Measurements from ENCODE around the gene RXFP3. TPM values are rescaled to one million over a fixed set of nuclear protein-coding genes. Genes with fewer than 3 reads are reported as not detected.

The RXFP3 gene, protein sequence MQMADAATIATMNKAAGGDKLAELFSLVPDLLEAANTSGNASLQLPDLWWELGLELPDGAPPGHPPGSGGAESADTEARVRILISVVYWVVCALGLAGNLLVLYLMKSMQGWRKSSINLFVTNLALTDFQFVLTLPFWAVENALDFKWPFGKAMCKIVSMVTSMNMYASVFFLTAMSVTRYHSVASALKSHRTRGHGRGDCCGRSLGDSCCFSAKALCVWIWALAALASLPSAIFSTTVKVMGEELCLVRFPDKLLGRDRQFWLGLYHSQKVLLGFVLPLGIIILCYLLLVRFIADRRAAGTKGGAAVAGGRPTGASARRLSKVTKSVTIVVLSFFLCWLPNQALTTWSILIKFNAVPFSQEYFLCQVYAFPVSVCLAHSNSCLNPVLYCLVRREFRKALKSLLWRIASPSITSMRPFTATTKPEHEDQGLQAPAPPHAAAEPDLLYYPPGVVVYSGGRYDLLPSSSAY
- not detected for total RNA-seq

DNA sequence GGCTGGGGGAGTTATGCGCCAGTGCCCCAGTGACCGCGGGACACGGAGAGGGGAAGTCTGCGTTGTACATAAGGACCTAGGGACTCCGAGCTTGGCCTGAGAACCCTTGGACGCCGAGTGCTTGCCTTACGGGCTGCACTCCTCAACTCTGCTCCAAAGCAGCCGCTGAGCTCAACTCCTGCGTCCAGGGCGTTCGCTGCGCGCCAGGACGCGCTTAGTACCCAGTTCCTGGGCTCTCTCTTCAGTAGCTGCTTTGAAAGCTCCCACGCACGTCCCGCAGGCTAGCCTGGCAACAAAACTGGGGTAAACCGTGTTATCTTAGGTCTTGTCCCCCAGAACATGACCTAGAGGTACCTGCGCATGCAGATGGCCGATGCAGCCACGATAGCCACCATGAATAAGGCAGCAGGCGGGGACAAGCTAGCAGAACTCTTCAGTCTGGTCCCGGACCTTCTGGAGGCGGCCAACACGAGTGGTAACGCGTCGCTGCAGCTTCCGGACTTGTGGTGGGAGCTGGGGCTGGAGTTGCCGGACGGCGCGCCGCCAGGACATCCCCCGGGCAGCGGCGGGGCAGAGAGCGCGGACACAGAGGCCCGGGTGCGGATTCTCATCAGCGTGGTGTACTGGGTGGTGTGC is at the start of gene RXFP3:
TSS of gene RXFP3 (plus strand) at position 6 of the 636 bp plus-strand sequence. CDS start at position 361, 355 bp downstream.
- peaks cover 50% of the 10 kb centered on the region for H3K27me3 Mint-ChIP-seq (ENCODE audit: low read depth)
- no peak for DNase-seq

DNA sequence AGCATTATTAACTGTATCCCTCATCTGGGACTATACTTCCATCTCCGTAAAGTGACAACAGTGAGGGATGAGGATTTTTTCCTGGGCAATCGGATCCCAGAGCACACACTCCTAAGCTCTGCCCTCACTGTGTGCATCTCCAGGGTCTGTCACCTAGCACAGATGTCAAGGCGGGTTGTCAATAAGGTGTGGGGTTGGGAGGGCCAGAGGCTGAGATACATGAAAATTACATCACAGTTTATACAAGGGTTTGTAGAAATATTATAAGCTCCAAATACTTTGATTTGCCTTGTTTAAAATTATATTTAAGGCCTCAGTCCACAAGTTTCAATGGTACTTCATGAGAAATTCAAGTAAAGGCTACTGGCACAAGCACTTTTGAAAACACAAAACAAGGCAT is 48.9 kb upstream of the RXFP3 start:
- DNase-seq, result no peak
- intact Hi-C loops (cut with micrococcal nuclease), result no loop called here
- CTCF ChIA-PET, result no interaction called here
- peaks cover 21% of the 10 kb centered on the region for H3K27me3 Mint-ChIP-seq (ENCODE audit: low read depth)
- H3K4me3 Mint-ChIP-seq, result no peak overlapping the region
- no peaks in the 10 kb centered on the region for H3K36me3 Mint-ChIP-seq (ENCODE audit: low read depth)
- peaks cover 3% of the 10 kb centered on the region for H3K4me1 Mint-ChIP-seq (ENCODE audit: low read depth)
- H3K9me3 Mint-ChIP-seq, result no peaks in the 10 kb centered on the region
- H3K27ac Mint-ChIP-seq, result no peak overlapping the region

More for the DNA sequence above, at the start of gene RXFP3:
- H3K9me3 Mint-ChIP-seq, result no peaks in the 10 kb centered on the region
- H3K4me1 Mint-ChIP-seq (ENCODE audit: low read depth), result peaks cover 8% of the 10 kb centered on the region
- no peak within 1 kb of the TSS for H3K27ac Mint-ChIP-seq
- no peaks in the 10 kb centered on the region for H3K36me3 Mint-ChIP-seq (ENCODE audit: low read depth)
- intact Hi-C loops (cut with micrococcal nuclease), result loop anchor here (5.0 kb wide), 2 partner anchors 36 to 1224 kb away; partner anchors contain the start of gene NPR3
- no peak within 1 kb of the TSS for H3K4me3 Mint-ChIP-seq
- CTCF ChIA-PET, result interaction anchor here (0.7 to 3.3 kb wide), 6 partner anchors 30 to 1806 kb away, joined by 4 to 21 read pairs (median 12); no protein-coding TSS in a partner anchor

DNA sequence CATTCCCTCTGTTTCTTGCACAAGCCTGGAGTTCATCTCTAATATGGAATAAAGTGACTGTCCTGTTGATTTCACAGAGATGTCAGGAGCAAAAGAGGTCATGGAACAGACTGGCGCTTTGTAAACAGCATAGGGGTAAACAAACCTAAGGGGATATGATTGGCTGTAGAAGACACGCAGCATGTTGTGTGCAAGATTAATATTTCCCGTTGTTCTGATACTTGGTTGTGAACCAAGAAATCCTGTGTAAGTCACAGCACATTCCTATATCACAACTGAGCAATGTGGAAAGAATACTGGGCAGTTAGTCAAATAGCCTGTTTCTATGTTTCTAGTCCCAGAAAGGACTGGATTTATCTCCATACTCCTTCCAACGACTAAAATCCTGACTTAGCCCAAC is 47.6 kb upstream of the RXFP3 start:
- CTCF ChIA-PET, result no interaction called here
- intact Hi-C loops (cut with micrococcal nuclease), result no loop called here
- H3K27me3 Mint-ChIP-seq (ENCODE audit: low read depth), result peaks cover 29% of the 10 kb centered on the region
- no peaks in the 10 kb centered on the region for H3K36me3 Mint-ChIP-seq (ENCODE audit: low read depth)
- H3K4me3 Mint-ChIP-seq, result no peak overlapping the region
- H3K4me1 Mint-ChIP-seq (ENCODE audit: low read depth), result peaks cover 3% of the 10 kb centered on the region
- H3K9me3 Mint-ChIP-seq, result no peaks in the 10 kb centered on the region
- H3K27ac Mint-ChIP-seq, result no peak overlapping the region
- no peak for DNase-seq

DNA sequence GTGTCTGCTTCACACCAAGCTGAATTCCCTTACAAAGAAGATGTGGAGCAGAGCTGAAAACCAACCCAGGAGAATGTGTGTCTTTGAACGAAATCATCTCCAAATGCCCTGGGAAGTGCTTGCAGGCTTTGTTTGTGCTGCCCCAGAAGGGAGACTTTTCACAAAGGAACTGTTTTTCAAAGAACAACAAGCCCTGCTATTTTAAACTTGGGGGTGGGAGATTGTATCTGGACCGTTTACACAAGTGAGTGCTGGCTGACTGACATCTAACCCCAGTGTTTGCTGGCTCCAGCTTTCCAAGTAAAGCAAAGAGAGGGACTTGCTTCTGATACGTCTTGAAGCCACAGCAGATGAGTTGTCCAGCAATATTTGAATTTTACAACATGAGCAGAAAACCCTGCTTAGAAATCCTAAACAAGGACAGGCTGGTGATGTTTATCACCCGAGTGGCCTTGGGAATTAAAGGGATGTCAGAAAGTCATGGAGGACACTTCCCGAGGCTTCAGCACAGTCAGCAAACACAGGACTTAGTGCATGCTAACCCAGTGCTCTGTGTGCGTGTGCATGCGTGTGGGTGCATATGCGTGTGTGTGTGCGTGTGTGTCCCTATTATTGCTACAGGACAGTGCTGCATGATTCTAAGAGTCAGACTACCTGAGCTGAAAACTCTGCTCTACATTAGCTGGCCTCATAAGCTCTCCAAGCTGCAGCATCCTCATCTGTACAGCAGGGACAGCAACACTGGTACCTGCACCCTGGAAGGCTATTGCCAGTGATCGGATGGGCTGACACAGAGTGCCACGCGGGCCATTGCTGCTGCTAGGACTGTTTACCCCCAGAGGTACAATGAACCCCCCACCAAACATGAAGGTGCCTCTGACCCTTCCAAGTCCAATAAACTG is 45.8 kb upstream of the RXFP3 start:
- H3K27me3 Mint-ChIP-seq (ENCODE audit: low read depth), result peaks cover 35% of the 10 kb centered on the region
- no peaks in the 10 kb centered on the region for H3K36me3 Mint-ChIP-seq (ENCODE audit: low read depth)
- H3K27ac Mint-ChIP-seq, result no peak overlapping the region
- no peaks in the 10 kb centered on the region for H3K9me3 Mint-ChIP-seq
- CTCF ChIA-PET, result interaction anchor here (1.6 kb wide), 1 partner anchor 45 kb away, joined by 7 read pairs; no protein-coding TSS in a partner anchor
- DNase-seq, result no peak
- intact Hi-C loops (cut with micrococcal nuclease), result no loop called here
- peaks cover 3% of the 10 kb centered on the region for H3K4me1 Mint-ChIP-seq (ENCODE audit: low read depth)
- no peak overlapping the region for H3K4me3 Mint-ChIP-seq

DNA sequence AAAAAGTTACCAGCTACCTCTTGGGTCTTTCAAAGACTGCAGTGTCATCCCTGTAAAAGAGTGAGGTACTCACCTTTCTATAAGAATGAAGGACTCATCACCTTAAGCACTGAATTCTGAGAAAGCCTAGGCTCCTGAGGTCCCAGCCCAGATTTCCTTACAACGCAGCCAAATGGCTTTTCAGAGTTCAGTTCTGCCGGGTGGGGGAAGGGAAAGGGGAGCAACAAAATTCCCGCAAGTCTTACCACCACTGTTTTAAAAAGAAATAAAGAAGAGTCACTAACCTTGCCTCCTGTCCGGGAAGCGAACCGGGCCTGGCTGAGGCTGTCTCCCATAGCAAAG is 44.8 kb upstream of the RXFP3 start:
- Mint-ChIP-seq H3K9me3 (no peaks in the 10 kb centered on the region), H3K4me3 (peak overlapping the region; percentile 1), H3K27me3 (ENCODE audit: low read depth) (peaks cover 35% of the 10 kb centered on the region), H3K36me3 (ENCODE audit: low read depth) (no peaks in the 10 kb centered on the region), H3K4me1 (ENCODE audit: low read depth) (peaks cover 3% of the 10 kb centered on the region), H3K27ac (no peak overlapping the region)
- CTCF ChIA-PET, result interaction anchor here (1.6 kb wide), 1 partner anchor 44 kb away, joined by 7 read pairs; no protein-coding TSS in a partner anchor
- DNase-seq, result no peak
- intact Hi-C loops (cut with micrococcal nuclease), result no loop called here

DNA sequence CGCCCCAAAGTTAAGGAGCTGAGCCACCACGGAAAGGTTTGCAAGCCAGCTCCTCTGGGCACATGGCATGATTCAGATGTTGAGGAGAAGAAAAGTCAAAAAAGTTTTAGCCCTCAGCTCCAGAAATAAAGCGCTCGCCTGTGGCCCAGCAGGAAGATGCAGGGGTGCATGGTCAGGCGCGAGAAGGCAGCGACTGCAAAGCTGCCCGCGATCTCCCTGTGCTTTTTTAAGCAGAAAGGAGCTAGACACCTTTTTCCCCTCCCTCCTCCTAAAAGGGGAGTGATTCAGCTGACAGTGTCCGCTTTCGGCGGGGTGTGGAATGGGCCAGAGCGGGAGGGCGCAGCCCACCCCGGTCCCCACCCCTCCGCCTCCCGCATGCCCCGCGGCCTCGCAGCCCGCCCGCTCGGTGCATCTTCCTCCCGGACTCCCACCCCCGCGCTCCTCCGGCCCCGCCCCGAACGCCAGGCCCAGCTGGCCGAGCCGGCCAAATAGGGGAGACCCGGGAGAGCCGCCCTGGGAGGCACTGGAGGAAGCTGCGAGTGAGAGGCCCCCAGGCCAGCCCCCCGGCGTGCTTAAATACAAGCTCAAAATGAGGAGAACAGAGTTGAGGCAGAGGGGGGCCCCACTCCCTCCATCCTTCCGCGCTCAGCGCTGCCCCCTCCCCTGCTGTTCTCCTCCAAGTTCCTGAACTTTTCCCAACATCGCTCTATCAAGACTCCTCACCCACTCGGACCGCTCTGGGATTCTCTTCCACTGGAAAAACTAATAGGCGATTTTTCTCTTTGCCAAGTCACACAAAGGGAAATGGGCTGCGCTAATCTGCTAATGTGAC is 44.2 kb upstream of the RXFP3 start, which contains the start of gene ADAMTS12:
TSS of gene ADAMTS12 (minus strand) at position 203 of the 832 bp plus-strand sequence. CDS start at position 69, 134 bp downstream.
- intact Hi-C loops (cut with micrococcal nuclease), result no loop called here
- Mint-ChIP-seq H3K4me3 (peak within 1 kb of the TSS; percentile 11), H3K36me3 (ENCODE audit: low read depth) (no peaks in the 10 kb centered on the region), H3K27ac (no peak within 1 kb of the TSS), H3K4me1 (ENCODE audit: low read depth) (peaks cover 3% of the 10 kb centered on the region), H3K27me3 (ENCODE audit: low read depth) (peaks cover 35% of the 10 kb centered on the region), H3K9me3 (no peaks in the 10 kb centered on the region)
- CTCF ChIA-PET, result interaction anchor here (1.6 kb wide), 1 partner anchor 43 kb away, joined by 7 read pairs; no protein-coding TSS in a partner anchor
- DNase-seq, result no peak

DNA sequence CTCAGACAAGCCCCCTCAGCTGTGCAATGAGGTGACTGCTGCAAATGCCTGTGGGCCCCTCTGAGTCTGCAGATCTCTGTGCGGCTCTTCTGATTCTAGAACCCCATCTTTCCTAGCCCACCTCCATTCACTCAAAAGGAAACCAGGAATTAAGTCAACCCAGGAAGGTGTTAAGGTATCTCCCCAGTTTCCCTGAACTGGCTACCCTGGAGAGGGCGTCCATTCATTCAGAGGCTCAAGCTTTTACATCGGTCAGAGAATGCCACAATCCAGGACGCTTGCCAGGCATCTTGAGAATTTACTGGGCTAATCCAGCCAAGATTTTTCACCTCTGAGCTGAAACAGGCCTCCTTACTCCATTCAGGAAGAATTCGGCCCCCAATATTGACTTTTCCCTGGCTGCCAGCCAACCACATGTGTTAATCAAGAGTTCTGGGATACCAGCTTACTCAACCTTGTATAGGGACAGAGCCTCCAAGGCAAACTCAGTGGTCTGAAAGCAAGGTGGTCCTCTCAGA is 43.5 kb upstream of the RXFP3 start:
- CTCF ChIA-PET, result interaction anchor here (0.6 kb wide), 1 partner anchor 34 kb away, joined by 3 read pairs; no protein-coding TSS in a partner anchor
- DNase-seq, result no peak
- Mint-ChIP-seq H3K27ac (no peak overlapping the region), H3K4me1 (ENCODE audit: low read depth) (peaks cover 3% of the 10 kb centered on the region), H3K27me3 (ENCODE audit: low read depth) (peaks cover 35% of the 10 kb centered on the region), H3K9me3 (no peaks in the 10 kb centered on the region), H3K36me3 (ENCODE audit: low read depth) (no peaks in the 10 kb centered on the region), H3K4me3 (peak overlapping the region; percentile 11)
- intact Hi-C loops (cut with micrococcal nuclease), result no loop called here

DNA sequence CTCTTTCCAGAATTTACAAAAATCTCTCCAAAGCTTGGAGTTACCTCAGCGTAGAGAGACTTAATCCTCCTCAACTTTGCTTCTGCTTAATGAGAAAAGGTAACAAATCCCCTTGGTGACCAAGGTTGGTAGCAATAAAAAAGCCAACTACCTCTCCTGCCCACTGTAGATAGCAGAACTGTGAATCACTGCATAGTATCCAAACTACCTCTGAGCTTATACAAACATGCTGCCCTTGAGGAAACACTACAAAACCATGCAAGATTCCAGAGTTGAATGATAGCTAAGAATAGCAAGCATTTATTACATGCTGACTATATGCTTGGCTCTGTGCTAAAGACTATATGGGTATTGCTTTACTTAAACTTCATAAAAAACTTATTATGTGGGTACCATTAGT is 41.6 kb upstream of the RXFP3 start:
- H3K4me1 Mint-ChIP-seq (ENCODE audit: low read depth), result peaks cover 3% of the 10 kb centered on the region
- no peak overlapping the region for H3K27ac Mint-ChIP-seq
- H3K9me3 Mint-ChIP-seq, result no peaks in the 10 kb centered on the region
- peaks cover 33% of the 10 kb centered on the region for H3K27me3 Mint-ChIP-seq (ENCODE audit: low read depth)
- no peak for DNase-seq
- CTCF ChIA-PET, result no interaction called here
- no peak overlapping the region for H3K4me3 Mint-ChIP-seq
- intact Hi-C loops (cut with micrococcal nuclease), result no loop called here
- H3K36me3 Mint-ChIP-seq (ENCODE audit: low read depth), result no peaks in the 10 kb centered on the region

DNA sequence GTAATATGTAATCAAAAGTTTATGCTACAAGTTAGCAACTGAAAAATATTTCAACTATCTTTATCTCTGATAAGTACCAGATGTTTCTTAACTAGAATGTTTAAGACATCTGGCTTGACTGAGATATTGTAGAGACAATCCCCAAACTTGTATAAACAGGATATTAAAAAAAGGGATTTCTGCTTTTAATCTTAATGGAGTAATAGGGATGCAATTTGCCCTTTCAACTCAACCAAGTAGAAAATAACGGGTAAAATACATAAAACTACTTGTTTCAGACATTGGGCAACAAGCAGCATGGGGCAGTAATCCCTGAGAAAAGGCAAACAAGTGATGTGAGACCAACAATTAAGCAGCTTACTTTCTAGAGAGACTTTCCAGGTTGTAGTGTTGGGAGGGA is 35.0 kb upstream of the RXFP3 start:
- Mint-ChIP-seq H3K27ac (no peak overlapping the region), H3K9me3 (peaks cover 16% of the 10 kb centered on the region), H3K27me3 (ENCODE audit: low read depth) (peaks cover 9% of the 10 kb centered on the region), H3K4me1 (ENCODE audit: low read depth) (no peaks in the 10 kb centered on the region), H3K4me3 (no peak overlapping the region), H3K36me3 (ENCODE audit: low read depth) (no peaks in the 10 kb centered on the region)
- CTCF ChIA-PET, result no interaction called here
- intact Hi-C loops (cut with micrococcal nuclease), result no loop called here
- no peak for DNase-seq

DNA sequence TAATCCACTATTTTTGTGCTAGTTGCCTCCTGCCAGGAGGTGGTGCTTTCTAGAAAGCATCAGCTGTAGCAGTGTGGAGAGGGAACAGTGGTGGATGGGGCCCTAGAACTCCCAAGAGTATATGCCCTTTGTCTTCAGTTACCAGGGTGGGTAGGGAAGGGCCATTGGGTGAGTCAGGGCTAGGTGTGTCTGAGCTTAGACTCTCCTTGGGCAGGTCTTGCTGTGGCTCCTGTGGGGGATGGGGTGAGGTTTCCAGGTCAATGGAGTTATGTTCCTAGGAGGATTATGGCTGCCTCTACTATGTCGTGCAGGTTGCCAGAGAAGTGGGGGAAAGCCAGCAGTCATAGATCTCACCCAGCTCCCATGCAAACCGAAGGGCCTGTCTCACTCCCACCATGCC is 33.1 kb upstream of the RXFP3 start:
- CTCF ChIA-PET, result no interaction called here
- Mint-ChIP-seq H3K4me1 (ENCODE audit: low read depth) (no peaks in the 10 kb centered on the region), H3K4me3 (no peak overlapping the region), H3K9me3 (peaks cover 27% of the 10 kb centered on the region), H3K27me3 (ENCODE audit: low read depth) (peaks cover 9% of the 10 kb centered on the region), H3K36me3 (ENCODE audit: low read depth) (no peaks in the 10 kb centered on the region), H3K27ac (no peak overlapping the region)
- DNase-seq, result no peak
- intact Hi-C loops (cut with micrococcal nuclease), result no loop called here

DNA sequence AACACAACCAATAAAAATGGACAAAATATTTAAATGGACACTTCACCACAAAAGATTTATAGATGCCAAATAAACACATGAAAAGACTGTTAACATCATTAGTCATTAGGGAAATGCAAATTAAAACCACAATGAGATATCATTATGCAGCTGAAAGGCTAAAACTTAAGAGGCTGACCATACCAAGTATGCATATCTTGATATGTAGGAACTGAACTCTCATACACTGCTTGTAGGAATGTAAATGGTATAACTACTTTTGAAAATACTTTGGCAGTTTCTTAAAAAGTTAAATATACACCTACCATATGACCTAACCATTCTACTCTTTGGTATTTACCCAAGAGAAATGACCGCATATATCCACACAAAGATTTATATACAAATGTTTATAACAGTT is 30.8 kb upstream of the RXFP3 start:
- DNase-seq, result no peak
- no peaks in the 10 kb centered on the region for H3K4me1 Mint-ChIP-seq (ENCODE audit: low read depth)
- no peak overlapping the region for H3K27ac Mint-ChIP-seq
- intact Hi-C loops (cut with micrococcal nuclease), result no loop called here
- no peaks in the 10 kb centered on the region for H3K36me3 Mint-ChIP-seq (ENCODE audit: low read depth)
- peaks cover 30% of the 10 kb centered on the region for H3K9me3 Mint-ChIP-seq
- CTCF ChIA-PET, result no interaction called here
- H3K27me3 Mint-ChIP-seq (ENCODE audit: low read depth), result peaks cover 17% of the 10 kb centered on the region
- H3K4me3 Mint-ChIP-seq, result no peak overlapping the region
